Stimulated activated CD8-positive, alpha-beta memory T cell treated with anti-CD3 and anti-CD28 coated beads, Interleukin-12 subunit alpha, Interleukin-12 subunit beta, amount 100 ng/mL, for 4 hours (primary cell): ENCODE results near the gene SCML2.
"Not testable (repeated sequence)": the region's sequence is repeated elsewhere in the genome, so short reads cannot be mapped to it uniquely, and the experiment has no call there.

Experiments used
- DNase-seq: peaks from one replicate; pipeline ENCODE4 v3.0.0-alpha.2; 2020; ENCODE audit warnings: low read depth

Gene SCML2

GRCh38 chrX:18271309-18271708 lies 83.2 kb downstream of the SCML2 start:
- no peak for DNase-seq

- no peak for DNase-seq
Measured at GRCh38 chrX:18255059-18255458, 99.4 kb downstream of the SCML2 start.

- DNase-seq, result no peak
Measured at GRCh38 chrX:18252644-18253359, 101.7 kb downstream of the SCML2 start.

GRCh38 chrX:18229646-18230045 lies 124.8 kb downstream of the SCML2 start:
- not testable (repeated sequence) for DNase-seq

- DNase-seq, result no peak
Measured at GRCh38 chrX:18228069-18228468, 126.4 kb downstream of the SCML2 start.

- no peak for DNase-seq
Measured at GRCh38 chrX:18227458-18227857, 127.0 kb downstream of the SCML2 start.

GRCh38 chrX:18220786-18221185 lies 133.7 kb downstream of the SCML2 start, which contains the start of gene BEND2:
BEND2 (minus strand) TSS chrX:18220886; CDS start chrX:18220750, 136 bp downstream.
- DNase-seq, result no peak

GRCh38 chrX:18210470-18210869 lies 144.0 kb downstream of the SCML2 start:
- no peak for DNase-seq

GRCh38 chrX:18206657-18207056 lies 147.8 kb downstream of the SCML2 start:
- DNase-seq, result no peak

GRCh38 chrX:18203631-18204030 lies 150.9 kb downstream of the SCML2 start:
- DNase-seq, result no peak

GRCh38 chrX:18194688-18195087 lies 159.8 kb downstream of the SCML2 start:
- DNase-seq, result no peak
